Measurements from ENCODE around the gene RBBP8. TPM values are rescaled to one million over a fixed set of nuclear protein-coding genes. Genes with fewer than 3 reads are reported as not detected.
"Not testable (repeated sequence)": the region's sequence is repeated elsewhere in the genome, so short reads cannot be mapped to it uniquely, and the experiment has no call there.

RBBP8 gene
- total RNA-seq, 3 donors from 2014 or later (not counting 1 experiment from before 2014, with no cell fraction given) = 11.6 to 18.7 (median 12.1) TPM

- Histone ChIP-seq H3K36me3 (ENCODE audit: control insufficient read depth, insufficient read depth, low read length) (no peaks in the 10 kb centered on the region), H3K9me3 (ENCODE audit: control insufficient read depth, insufficient read depth, low read length) (no peaks in the 10 kb centered on the region), H3K4me3 (ENCODE audit: low read length) (no peak overlapping the region), H3K27ac (ENCODE audit: low read length) (no peak overlapping the region), H3K4me1 (ENCODE audit: control insufficient read depth, insufficient read depth, low read length) (no peaks in the 10 kb centered on the region), H3K27me3 (ENCODE audit: control insufficient read depth, insufficient read depth, low read length) (no peaks in the 10 kb centered on the region)
- intact Hi-C loops (cut with micrococcal nuclease) = no loop called here
- Mint-ChIP-seq H3K4me1 (peaks cover 0 to 3% of the 10 kb centered on the region in 2 donors), H3K4me3 (no peak overlapping the region), H3K27me3 (ENCODE audit: low read depth in 2 of 2) (no peaks in the 10 kb centered on the region), H3K36me3 (no peaks in the 10 kb centered on the region), H3K27ac (no peak overlapping the region), H3K9me3 (no peaks in the 10 kb centered on the region)
- DNase-seq (no peak), ATAC-seq (no peak)
- no CpG with 5 or more reads among the region's 3 CpGs for WGBS (ENCODE audit: insufficient coverage)
- no peak for TF ChIP-seq CTCF (IDR thresholded peaks at IDR 0.05)
Observed at GRCh38 chr18:22952525-22952924, 19.4 kb downstream of the RBBP8 start.

- H3K36me3 Mint-ChIP-seq; H3K36me3 ChIP-seq (ENCODE audit: control insufficient read depth, insufficient read depth, low read length): not testable (repeated sequence)
Observed at GRCh38 chr18:22953982-22954381, 20.9 kb downstream of the RBBP8 start.

DNA sequence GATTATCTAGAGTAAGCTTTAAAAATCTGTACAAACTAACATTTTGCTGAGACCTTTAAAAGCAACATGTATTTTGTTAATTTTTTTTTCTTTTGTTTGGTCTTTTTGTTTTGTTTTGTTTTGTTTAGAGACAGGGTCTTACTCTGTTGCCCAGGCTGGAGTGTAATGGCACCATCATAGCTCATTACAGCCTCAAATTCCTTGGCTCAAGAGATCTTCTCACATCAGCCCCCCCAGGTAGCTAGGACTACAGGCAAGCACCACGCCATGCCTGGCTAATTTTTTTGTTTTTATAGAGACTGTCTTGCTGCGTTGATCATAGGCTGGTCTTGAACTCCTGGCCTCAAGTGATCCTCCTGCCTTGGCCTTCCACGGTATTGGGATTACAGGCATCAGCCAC, 23.1 kb downstream of the RBBP8 start:
- intact Hi-C loops (cut with micrococcal nuclease) = no loop called here
- no peaks in the 10 kb centered on the region for H3K9me3 Mint-ChIP-seq
- 100% methylated on average over 3 of the region's 3 CpGs for WGBS (ENCODE audit: insufficient coverage)
- H3K36me3 ChIP-seq (ENCODE audit: control insufficient read depth, insufficient read depth, low read length) = no peaks in the 10 kb centered on the region
- H3K36me3 Mint-ChIP-seq = no peaks in the 10 kb centered on the region
- H3K4me1 ChIP-seq (ENCODE audit: control insufficient read depth, insufficient read depth, low read length) = no peaks in the 10 kb centered on the region
- peaks cover 0 to 10% of the 10 kb centered on the region in 2 donors for H3K4me1 Mint-ChIP-seq
- no peak overlapping the region for H3K4me3 Mint-ChIP-seq
- ATAC-seq (no peak), DNase-seq (no peak)
- H3K4me3 ChIP-seq (ENCODE audit: low read length) = no peak overlapping the region
- H3K27ac ChIP-seq (ENCODE audit: low read length) = no peak overlapping the region
- no peak overlapping the region for H3K27ac Mint-ChIP-seq
- H3K27me3 Mint-ChIP-seq (ENCODE audit: low read depth in 2 of 2) = no peaks in the 10 kb centered on the region
- H3K9me3 ChIP-seq (ENCODE audit: control insufficient read depth, insufficient read depth, low read length) = no peaks in the 10 kb centered on the region
- H3K27me3 ChIP-seq (ENCODE audit: control insufficient read depth, insufficient read depth, low read length) = no peaks in the 10 kb centered on the region
- no peak for TF ChIP-seq CTCF (IDR thresholded peaks at IDR 0.05)

More at GRCh38 chr18:22953982-22954381, 20.9 kb downstream of the RBBP8 start:
- H3K27me3 Mint-ChIP-seq (ENCODE audit: low read depth in 2 of 2); DNase-seq; H3K27ac ChIP-seq (ENCODE audit: low read length); ATAC-seq; H3K4me1 Mint-ChIP-seq; H3K27ac Mint-ChIP-seq; H3K9me3 ChIP-seq (ENCODE audit: control insufficient read depth, insufficient read depth, low read length); H3K9me3 Mint-ChIP-seq; H3K4me3 Mint-ChIP-seq; H3K27me3 ChIP-seq (ENCODE audit: control insufficient read depth, insufficient read depth, low read length); intact Hi-C loops (cut with micrococcal nuclease); H3K4me3 ChIP-seq (ENCODE audit: low read length); H3K4me1 ChIP-seq (ENCODE audit: control insufficient read depth, insufficient read depth, low read length): not testable (repeated sequence)
- 96% methylated on average over 4 of the region's 4 CpGs for WGBS (ENCODE audit: insufficient coverage)

DNA sequence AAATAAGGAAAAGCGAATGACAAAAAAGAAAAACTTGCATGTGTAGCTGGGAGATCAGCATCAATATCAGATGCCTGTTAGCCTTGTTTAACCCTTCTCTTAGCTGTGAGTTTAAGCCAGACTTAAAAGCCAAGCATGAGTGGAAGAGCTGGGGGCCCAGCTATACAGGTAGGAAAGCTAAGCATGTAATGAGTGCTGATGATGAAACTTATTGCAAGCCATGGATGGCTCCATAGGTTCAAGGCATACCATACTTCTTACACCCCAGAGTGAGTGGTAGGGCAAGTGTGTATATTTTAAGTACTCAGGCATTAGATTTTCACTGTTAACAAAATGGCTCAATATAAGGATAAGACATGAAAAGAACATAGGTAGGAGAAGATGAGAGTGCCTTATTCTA, 28.0 kb downstream of the RBBP8 start:
- no peak for TF ChIP-seq CTCF (IDR thresholded peaks at IDR 0.05)
- Histone ChIP-seq H3K4me3 (ENCODE audit: low read length) (no peak overlapping the region), H3K27me3 (ENCODE audit: control insufficient read depth, insufficient read depth, low read length) (no peaks in the 10 kb centered on the region), H3K27ac (ENCODE audit: low read length) (no peak overlapping the region), H3K4me1 (ENCODE audit: control insufficient read depth, insufficient read depth, low read length) (no peaks in the 10 kb centered on the region), H3K9me3 (ENCODE audit: control insufficient read depth, insufficient read depth, low read length) (no peaks in the 10 kb centered on the region), H3K36me3 (ENCODE audit: control insufficient read depth, insufficient read depth, low read length) (no peaks in the 10 kb centered on the region)
- Mint-ChIP-seq H3K27me3 (ENCODE audit: low read depth in 2 of 2) (no peaks in the 10 kb centered on the region), H3K36me3 (no peaks in the 10 kb centered on the region), H3K27ac (no peak overlapping the region), H3K4me3 (no peak overlapping the region), H3K9me3 (no peaks in the 10 kb centered on the region), H3K4me1 (peaks cover 0 to 10% of the 10 kb centered on the region in 2 donors)
- ATAC-seq = no peak
- 100% methylated on average over 1 of the region's 1 CpG for WGBS (ENCODE audit: insufficient coverage)
- intact Hi-C loops (cut with micrococcal nuclease) = no loop called here
- DNase-seq = no peak
